ENCODE results near the gene GOLT1A. TPM values are rescaled to one million over a fixed set of nuclear protein-coding genes. Genes with fewer than 3 reads are reported as not detected.
A peak's percentile ranks its signal among the peaks of the same experiment; 100 is the strongest.

Gene GOLT1A
- total and polyA plus RNA-seq, 2 donors (not counting 1 experiment from before 2014, with no cell fraction given), result 0.50 TPM; not detected in 1

GRCh38 chr1:204227996-204228785 is 14.4 kb upstream of the GOLT1A start:
- no peaks in the 10 kb centered on the region for H3K79me2 ChIP-seq (ENCODE audit: control insufficient read depth, insufficient read depth, low read length)
- H3K4me1 ChIP-seq (ENCODE audit: control insufficient read depth, extremely low read depth, insufficient read depth, low read length), result no peaks in the 10 kb centered on the region
- no peak overlapping the region for H3K4me2 ChIP-seq (ENCODE audit: extremely low read depth, insufficient read depth, low read length)
- H3K9me3 ChIP-seq (ENCODE audit: control insufficient read depth, insufficient read depth, low read depth, low read length), result no peaks in the 10 kb centered on the region
- no peaks in the 10 kb centered on the region for H3K27me3 ChIP-seq (ENCODE audit: control insufficient read depth, insufficient read depth, low read length)
- no peak overlapping the region for H3K27ac ChIP-seq (ENCODE audit: insufficient read depth, low read length)
- H3K4me3 ChIP-seq (replicated peaks in 1 of 4; ENCODE audit: control extremely low read depth in 1 of 4, insufficient read depth in 1 of 4, low read depth in 3 of 4, low read length in 4 of 4), result no peak overlapping the region
- DNase-seq (ENCODE audit: low read depth in 2 of 2), result no peak
- TF ChIP-seq EZH2 (IDR thresholded peaks at IDR 0.05; ENCODE audit: low read length, missing control alignments) (no peak), CTCF (conservative IDR thresholded peaks at IDR 0.05 in 1 of 2, IDR thresholded peaks at IDR 0.05 in 1 of 2; ENCODE audit: low read depth in 1 of 2, low read length in 2 of 2) (no peak)
- H3K36me3 ChIP-seq (ENCODE audit: control insufficient read depth, insufficient read depth, low read length), result no peaks in the 10 kb centered on the region
- no peak overlapping the region for H2AFZ ChIP-seq (ENCODE audit: low read length)
- H3K9ac ChIP-seq (ENCODE audit: insufficient read depth, low read length), result no peak overlapping the region
- H4K20me1 ChIP-seq (ENCODE audit: control insufficient read depth, extremely low read depth, insufficient read depth, low read length), result no peaks in the 10 kb centered on the region

- H3K4me3 ChIP-seq (replicated peaks in 1 of 4; ENCODE audit: control extremely low read depth in 1 of 4, insufficient read depth in 1 of 4, low read depth in 3 of 4, low read length in 4 of 4), result no peak overlapping the region
- TF ChIP-seq CTCF (conservative IDR thresholded peaks at IDR 0.05 in 1 of 2, IDR thresholded peaks at IDR 0.05 in 1 of 2; ENCODE audit: low read depth in 1 of 2, low read length in 2 of 2) (no peak), EZH2 (IDR thresholded peaks at IDR 0.05; ENCODE audit: low read length, missing control alignments) (no peak)
- H2AFZ ChIP-seq (ENCODE audit: low read length), result no peak overlapping the region
- no peak overlapping the region for H3K27ac ChIP-seq (ENCODE audit: insufficient read depth, low read length)
- H3K9ac ChIP-seq (ENCODE audit: insufficient read depth, low read length), result no peak overlapping the region
- H3K79me2 ChIP-seq (ENCODE audit: control insufficient read depth, insufficient read depth, low read length), result no peaks in the 10 kb centered on the region
- no peaks in the 10 kb centered on the region for H3K9me3 ChIP-seq (ENCODE audit: control insufficient read depth, insufficient read depth, low read depth, low read length)
- DNase-seq (ENCODE audit: low read depth in 2 of 2), result no peak
- H3K27me3 ChIP-seq (ENCODE audit: control insufficient read depth, insufficient read depth, low read length), result no peaks in the 10 kb centered on the region
- H3K36me3 ChIP-seq (ENCODE audit: control insufficient read depth, insufficient read depth, low read length), result no peaks in the 10 kb centered on the region
- H3K4me2 ChIP-seq (ENCODE audit: extremely low read depth, insufficient read depth, low read length), result no peak overlapping the region
- H3K4me1 ChIP-seq (ENCODE audit: control insufficient read depth, extremely low read depth, insufficient read depth, low read length), result no peaks in the 10 kb centered on the region
- no peaks in the 10 kb centered on the region for H4K20me1 ChIP-seq (ENCODE audit: control insufficient read depth, extremely low read depth, insufficient read depth, low read length)
Measured at GRCh38 chr1:204227351-204227750, 13.6 kb upstream of the GOLT1A start.

GRCh38 chr1:204225841-204226735 is 12.3 kb upstream of the GOLT1A start:
- TF ChIP-seq CTCF (conservative IDR thresholded peaks at IDR 0.05 in 1 of 2, IDR thresholded peaks at IDR 0.05 in 1 of 2; ENCODE audit: low read depth in 1 of 2, low read length in 2 of 2), result no peak
- TF ChIP-seq EZH2 (IDR thresholded peaks at IDR 0.05; ENCODE audit: low read length, missing control alignments), result no peak
- H3K4me2 ChIP-seq (ENCODE audit: extremely low read depth, insufficient read depth, low read length), result no peak overlapping the region
- no peaks in the 10 kb centered on the region for H3K4me1 ChIP-seq (ENCODE audit: control insufficient read depth, extremely low read depth, insufficient read depth, low read length)
- H3K27me3 ChIP-seq (ENCODE audit: control insufficient read depth, insufficient read depth, low read length), result no peaks in the 10 kb centered on the region
- no peak overlapping the region for H3K4me3 ChIP-seq (replicated peaks in 1 of 4; ENCODE audit: control extremely low read depth in 1 of 4, insufficient read depth in 1 of 4, low read depth in 3 of 4, low read length in 4 of 4)
- no peaks in the 10 kb centered on the region for H4K20me1 ChIP-seq (ENCODE audit: control insufficient read depth, extremely low read depth, insufficient read depth, low read length)
- no peaks in the 10 kb centered on the region for H3K36me3 ChIP-seq (ENCODE audit: control insufficient read depth, insufficient read depth, low read length)
- no peaks in the 10 kb centered on the region for H3K9me3 ChIP-seq (ENCODE audit: control insufficient read depth, insufficient read depth, low read depth, low read length)
- DNase-seq (ENCODE audit: low read depth in 2 of 2), result peak in 1 of 2 donors; percentile 72
- no peak overlapping the region for H3K9ac ChIP-seq (ENCODE audit: insufficient read depth, low read length)
- no peaks in the 10 kb centered on the region for H3K79me2 ChIP-seq (ENCODE audit: control insufficient read depth, insufficient read depth, low read length)
- no peak overlapping the region for H2AFZ ChIP-seq (ENCODE audit: low read length)
- no peak overlapping the region for H3K27ac ChIP-seq (ENCODE audit: insufficient read depth, low read length)
